Esophagus muscularis mucosa (tissue), 4 donors: Measurements from ENCODE around the gene COL5A1.
"Not testable (repeated sequence)": the region's sequence is repeated elsewhere in the genome, so short reads cannot be mapped to it uniquely, and the experiment has no call there.

Experiments used
- EP300 ChIP-seq: sonication (generic); formaldehyde crosslinking; IDR thresholded peaks from one replicate; pipeline ENCODE4 v1.6.1; 2017; ENCODE audit warnings: antibody characterized with exemption
- POLR2A ChIP-seq: fragments of 450-650 bp; IDR thresholded peaks from one replicate; pipeline ENCODE4 v1.6.1; 2017; ENCODE audit warnings: antibody characterized with exemption, moderate library complexity, mild to moderate bottlenecking, low read depth
- POLR2AphosphoS5 ChIP-seq, 2 donors: sonication (generic); formaldehyde crosslinking; IDR thresholded peaks; one replicate each; pipeline ENCODE4 v1.6.1; 2017; ENCODE audit warnings: antibody characterized with exemption in 2 of 2
- TF ChIP-seq, protein P1 (sequence below), 3 experiments: fragments of 200-600 bp in 2 of 3; fragments of 450-650 bp in 1 of 3; sonication (generic) in 2 of 3; IDR thresholded peaks; one replicate each; pipeline ENCODE4 v1.5.1; 2017 to 2019; ENCODE audit warnings: antibody characterized with exemption in 3 of 3, mild to moderate bottlenecking in 2 of 3, moderate library complexity in 1 of 3

DNA sequence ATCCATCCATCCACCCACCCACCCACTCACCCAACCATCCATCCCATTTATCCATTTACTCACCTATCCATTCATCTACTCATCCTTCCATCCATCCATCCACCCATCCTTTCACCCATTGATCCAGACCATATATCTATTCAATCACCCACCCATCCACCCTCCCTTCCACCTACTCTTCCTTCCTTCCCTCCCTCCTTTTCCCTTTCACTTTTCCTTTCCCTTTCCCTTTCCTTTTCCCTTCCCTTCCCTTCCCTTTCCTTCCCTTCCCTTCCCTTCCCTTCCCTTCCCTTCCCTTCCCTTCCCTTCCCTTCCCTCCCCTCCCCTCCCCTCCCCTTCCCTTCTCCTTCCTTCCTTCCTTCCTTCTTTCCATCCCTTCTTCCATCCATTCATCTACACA is 27.4 kb downstream of the COL5A1 start:
- TF ChIP-seq, protein P1, sequence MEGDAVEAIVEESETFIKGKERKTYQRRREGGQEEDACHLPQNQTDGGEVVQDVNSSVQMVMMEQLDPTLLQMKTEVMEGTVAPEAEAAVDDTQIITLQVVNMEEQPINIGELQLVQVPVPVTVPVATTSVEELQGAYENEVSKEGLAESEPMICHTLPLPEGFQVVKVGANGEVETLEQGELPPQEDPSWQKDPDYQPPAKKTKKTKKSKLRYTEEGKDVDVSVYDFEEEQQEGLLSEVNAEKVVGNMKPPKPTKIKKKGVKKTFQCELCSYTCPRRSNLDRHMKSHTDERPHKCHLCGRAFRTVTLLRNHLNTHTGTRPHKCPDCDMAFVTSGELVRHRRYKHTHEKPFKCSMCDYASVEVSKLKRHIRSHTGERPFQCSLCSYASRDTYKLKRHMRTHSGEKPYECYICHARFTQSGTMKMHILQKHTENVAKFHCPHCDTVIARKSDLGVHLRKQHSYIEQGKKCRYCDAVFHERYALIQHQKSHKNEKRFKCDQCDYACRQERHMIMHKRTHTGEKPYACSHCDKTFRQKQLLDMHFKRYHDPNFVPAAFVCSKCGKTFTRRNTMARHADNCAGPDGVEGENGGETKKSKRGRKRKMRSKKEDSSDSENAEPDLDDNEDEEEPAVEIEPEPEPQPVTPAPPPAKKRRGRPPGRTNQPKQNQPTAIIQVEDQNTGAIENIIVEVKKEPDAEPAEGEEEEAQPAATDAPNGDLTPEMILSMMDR (IDR thresholded peaks at IDR 0.05) = not testable (repeated sequence)
- TF ChIP-seq POLR2A; POLR2AphosphoS5 (IDR thresholded peaks at IDR 0.05); EP300: not testable (repeated sequence)
